NCI-H748 (cell line): ENCODE results near the gene SYN1.
A peak's percentile ranks its signal among the peaks of the same experiment; 100 is the strongest.

Source experiments
- DNase-seq: peaks from one replicate; lab custom pipeline; 2025; ENCODE audit not compliant: unreplicated experiment; lab: John Stamatoyannopoulos, UW

SYN1 gene

GRCh38 chrX:47574547-47575301 is 44.9 kb downstream of the SYN1 start:
- no peak for DNase-seq

GRCh38 chrX:47574076-47574546 is 45.5 kb downstream of the SYN1 start:
- DNase-seq = no peak

GRCh38 chrX:47573341-47574075 is 46.1 kb downstream of the SYN1 start:
- DNase-seq = no peak

- DNase-seq = no peak
Observed at GRCh38 chrX:47572773-47573340, 46.8 kb downstream of the SYN1 start.

GRCh38 chrX:47571896-47572295 is 47.8 kb downstream of the SYN1 start:
- no peak for DNase-seq

- DNase-seq = no peak
Observed at GRCh38 chrX:47571215-47571614, 48.4 kb downstream of the SYN1 start.

- no peak for DNase-seq
Observed at GRCh38 chrX:47570794-47571193, 48.9 kb downstream of the SYN1 start.

GRCh38 chrX:47568656-47569295 is 50.9 kb downstream of the SYN1 start:
- peak; percentile 14 for DNase-seq

GRCh38 chrX:47566841-47567240 is 52.8 kb downstream of the SYN1 start:
- DNase-seq = no peak

GRCh38 chrX:47564438-47565085 is 55.1 kb downstream of the SYN1 start:
- no peak for DNase-seq

- DNase-seq = no peak
Observed at GRCh38 chrX:47563801-47564315, 55.8 kb downstream of the SYN1 start.

- DNase-seq = peak; percentile 8
Observed at GRCh38 chrX:47562615-47563243, 56.9 kb downstream of the SYN1 start.

- DNase-seq = no peak
Observed at GRCh38 chrX:47561659-47562151, 58.0 kb downstream of the SYN1 start.

GRCh38 chrX:47560934-47561658 is 58.6 kb downstream of the SYN1 start, which contains the start of gene ARAF:
Gene ARAF, plus strand, starts transcription at chrX:47561205. Its CDS starts 1,763 bp downstream, at chrX:47562968.
- peak; percentile 98 for DNase-seq

- no peak for DNase-seq
Observed at GRCh38 chrX:47560179-47560933, 59.3 kb downstream of the SYN1 start.

GRCh38 chrX:47558436-47558835 is 61.2 kb downstream of the SYN1 start:
- DNase-seq = no peak

- DNase-seq = peak; percentile 94
Observed at GRCh38 chrX:47556045-47556623, 63.5 kb downstream of the SYN1 start.

- DNase-seq = no peak
Observed at GRCh38 chrX:47543496-47543895, 76.2 kb downstream of the SYN1 start.
